Naive thymus-derived CD8-positive, alpha-beta T cell (primary cell): Measurements from ENCODE around the gene PHC2. TPM values are rescaled to one million over a fixed set of nuclear protein-coding genes. Genes with fewer than 3 reads are reported as not detected.

Experiments used
- ATAC-seq, 2 donors: fragments of 150-1000 bp; cut with Tn5 transposase in 1 of 2; sonication (Bioruptor Pico), chemical (Tn5 transposase) in 1 of 2; 1 replicate in 1 of 2; 2 replicates in 1 of 2; pipeline ENCODE4 v1.10.0; 2021; ENCODE audit warnings: mild to moderate bottlenecking in 2 of 2, moderate library complexity in 2 of 2
- POLR2A ChIA-PET: fragments of 350-600 bp; sonication (Branson Sonifier 250); formaldehyde crosslinking; loops from one replicate; lab custom pipeline; 2021; ENCODE audit warnings: antibody characterized with exemption; lab: Charles Lee
- DNase-seq, 10 donors: peaks; one replicate each; pipeline versions ENCODE4 v3.0.0 to v3.0.0-alpha.2; 2020 to 2022
- H3K27ac Mint-ChIP-seq, 10 donors: one replicate each; pipeline ENCODE4 v1.8.0; 2020 to 2022; ENCODE audit warnings: mild to moderate bottlenecking in 10 of 10, mixed read lengths in 10 of 10, moderate library complexity in 4 of 10, inconsistent platforms in 1 of 10
- H3K27me3 Mint-ChIP-seq, 5 donors: one replicate each; pipeline ENCODE4 v1.8.0; 2021 to 2022; ENCODE audit warnings: mixed read lengths in 5 of 5
- H3K36me3 Mint-ChIP-seq, 3 donors: one replicate each; pipeline ENCODE4 v1.8.0; 2020 to 2022; ENCODE audit warnings: mixed read lengths in 3 of 3, mild to moderate bottlenecking in 2 of 3, inconsistent platforms in 1 of 3
- H3K4me1 Mint-ChIP-seq, 4 donors: one replicate each; pipeline ENCODE4 v1.8.0; 2021 to 2022; ENCODE audit warnings: mixed read lengths in 4 of 4
- H3K4me3 Mint-ChIP-seq, 10 donors: one replicate each; pipeline ENCODE4 v1.8.0; 2020 to 2022; ENCODE audit warnings: mild to moderate bottlenecking in 10 of 10, mixed read lengths in 10 of 10, moderate library complexity in 6 of 10, inconsistent platforms in 1 of 10
- H3K9me3 Mint-ChIP-seq, 9 donors: one replicate each; pipeline ENCODE4 v1.8.0; 2020 to 2022; ENCODE audit warnings: mixed read lengths in 9 of 9, mild to moderate bottlenecking in 3 of 9, inconsistent platforms in 1 of 9, moderate library complexity in 1 of 9
- polyA plus RNA-seq, 3 donors: library from polyadenylated mRNA; unstranded; fragments of 300-500 nt; fragmentation: Illumina TruSeq; gene quantifications; one replicate each; pipeline ENCODE4 v1.2.3, GENCODE V29; 2021
- total RNA-seq, 8 experiments: library from RNA in 2 of 8; stranded (reverse) in 2 of 8; gene quantifications; one replicate each; pipeline ENCODE4 v1.2.3 and lab custom pipeline; 2021 to 2026

PHC2 gene
- total and polyA plus RNA-seq, 5 experiments from 2014 or later = 11.8 to 38.4 (median 36.3) TPM

DNA sequence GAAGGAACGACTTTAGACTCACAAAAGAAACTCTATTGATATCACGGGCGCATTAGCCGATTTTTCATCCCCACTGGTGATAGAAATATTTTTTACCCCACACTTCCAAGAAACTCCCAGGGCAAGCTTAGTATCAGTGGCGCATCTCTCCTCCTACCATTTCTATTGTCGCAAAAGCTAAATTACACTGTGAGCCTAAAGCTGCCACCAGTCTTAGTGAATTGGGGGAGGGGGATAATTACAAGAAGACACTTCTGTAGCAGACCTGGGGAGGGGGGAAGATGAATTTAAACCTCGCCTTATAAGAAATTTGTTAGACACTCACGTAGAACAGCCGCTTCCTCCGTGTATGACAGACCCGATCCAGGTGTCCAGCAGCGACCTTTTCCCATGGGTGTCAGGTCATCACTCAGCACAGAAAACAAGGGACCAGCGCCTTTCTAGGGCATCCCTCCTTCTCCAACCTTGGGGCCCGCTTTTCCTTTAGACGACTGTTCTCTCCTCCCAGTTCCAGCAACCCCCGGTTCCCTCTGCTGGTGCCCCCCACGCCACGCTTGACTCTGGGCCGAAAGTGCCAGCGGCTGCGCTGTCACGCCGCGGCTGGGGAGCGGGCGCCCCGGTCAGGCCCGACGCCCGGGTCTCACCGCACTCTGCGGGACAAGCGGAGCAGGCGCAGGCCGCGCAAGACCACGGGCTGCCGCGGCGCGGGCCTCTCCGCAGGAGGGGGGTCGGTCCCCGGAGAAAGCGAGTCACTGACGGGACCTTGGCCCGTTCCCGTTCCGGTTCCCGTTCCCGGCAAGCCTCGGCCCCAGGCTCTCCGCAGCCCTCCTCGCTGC, 821 bp downstream of the PHC2 start:
- peak in 5 of 10 donors; percentile 1 to 24 (median 15) for DNase-seq
- Mint-ChIP-seq H3K4me3 (no peak overlapping the region), H3K36me3 (no peaks in the 10 kb centered on the region), H3K27me3 (peaks cover 3 to 14% (median 10%) of the 10 kb centered on the region in 5 donors), H3K4me1 (peaks cover 0 to 4% (median 2%) of the 10 kb centered on the region in 4 donors), H3K27ac (peak overlapping the region in 1 of 10 donors; percentile 65), H3K9me3 (no peaks in the 10 kb centered on the region)
- POLR2A ChIA-PET = no interaction called here
- ATAC-seq = peak; percentile 13 to 17

DNA sequence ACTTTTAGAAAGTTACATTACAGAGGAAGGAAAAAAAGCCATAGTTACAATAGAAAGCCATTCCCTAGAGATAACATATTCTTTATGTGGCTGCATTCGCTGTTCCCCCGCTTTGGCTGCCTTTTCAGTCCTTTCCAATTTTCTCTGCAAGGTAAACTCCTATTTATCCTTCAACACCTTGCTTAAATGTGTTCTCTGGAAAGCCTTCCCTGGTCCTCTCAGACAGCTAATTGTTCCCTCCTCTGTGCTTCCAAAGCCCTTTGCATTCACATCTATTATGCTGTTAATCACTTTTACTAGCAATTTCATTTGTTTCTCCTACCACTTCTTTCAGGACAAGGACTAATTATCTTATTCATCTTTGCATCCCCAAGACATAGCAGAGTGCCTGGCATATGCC, 1.6 kb downstream of the PHC2 start:
- POLR2A ChIA-PET = no interaction called here

DNA sequence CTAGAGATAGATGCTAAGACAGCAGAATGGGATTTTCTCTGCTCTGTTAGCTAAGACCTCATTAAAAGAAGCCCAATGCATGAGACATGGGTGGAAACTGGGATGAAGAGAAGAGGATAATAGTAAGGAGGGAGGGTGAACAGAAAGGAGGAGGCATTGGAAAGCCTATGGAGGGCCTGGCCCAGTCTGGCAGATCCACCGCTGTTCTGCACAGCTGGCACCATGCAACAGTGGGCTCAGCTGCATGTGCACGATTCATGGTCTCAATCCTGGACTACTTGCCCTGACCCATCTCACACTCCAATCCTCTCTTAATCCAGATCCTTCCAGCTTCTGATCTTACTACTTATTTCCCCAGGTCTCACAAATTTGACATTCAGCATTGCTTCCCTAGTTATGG, 2.2 kb downstream of the PHC2 start:
- POLR2A ChIA-PET = no interaction called here
- no peak for DNase-seq
- Mint-ChIP-seq H3K9me3 (no peaks in the 10 kb centered on the region), H3K36me3 (no peaks in the 10 kb centered on the region), H3K27ac (no peak overlapping the region), H3K4me1 (peaks cover 0 to 4% (median 2%) of the 10 kb centered on the region in 4 donors), H3K4me3 (no peak overlapping the region), H3K27me3 (peaks cover 6 to 19% (median 10%) of the 10 kb centered on the region in 5 donors)
- no peak for ATAC-seq

More for the DNA sequence above, 1.6 kb downstream of the PHC2 start:
- no peak for ATAC-seq
- no peak overlapping the region for H3K27ac Mint-ChIP-seq
- H3K9me3 Mint-ChIP-seq = no peaks in the 10 kb centered on the region
- H3K27me3 Mint-ChIP-seq = peaks cover 6 to 19% (median 10%) of the 10 kb centered on the region in 5 donors
- H3K4me1 Mint-ChIP-seq = peaks cover 0 to 4% (median 2%) of the 10 kb centered on the region in 4 donors
- no peaks in the 10 kb centered on the region for H3K36me3 Mint-ChIP-seq
- no peak overlapping the region for H3K4me3 Mint-ChIP-seq
- DNase-seq = no peak

DNA sequence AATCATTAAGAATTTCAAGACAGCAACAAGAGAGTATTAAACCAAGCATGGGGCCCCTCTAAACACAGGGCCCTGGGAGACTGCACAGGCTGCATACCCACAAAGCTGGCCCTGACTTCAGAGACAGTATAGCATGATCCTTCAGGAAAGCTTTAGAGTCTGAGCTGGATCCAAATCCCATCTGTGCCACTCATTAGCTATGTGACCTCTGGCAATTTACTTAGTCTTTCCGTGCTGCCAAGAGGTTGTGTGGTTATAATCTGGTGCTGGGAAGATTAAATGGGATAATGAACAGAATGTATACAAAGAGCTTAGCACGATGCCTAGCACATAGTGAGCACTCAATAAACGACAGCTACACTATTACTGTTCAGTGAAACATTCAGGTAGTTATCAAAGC, 4.0 kb downstream of the PHC2 start:
- Mint-ChIP-seq H3K4me3 (no peak overlapping the region), H3K4me1 (peaks cover 0 to 3% (median 2%) of the 10 kb centered on the region in 4 donors), H3K36me3 (no peaks in the 10 kb centered on the region), H3K27me3 (peaks cover 12 to 34% (median 16%) of the 10 kb centered on the region in 5 donors), H3K9me3 (no peaks in the 10 kb centered on the region), H3K27ac (no peak overlapping the region)
- ATAC-seq = no peak
- no peak for DNase-seq
- POLR2A ChIA-PET = no interaction called here

DNA sequence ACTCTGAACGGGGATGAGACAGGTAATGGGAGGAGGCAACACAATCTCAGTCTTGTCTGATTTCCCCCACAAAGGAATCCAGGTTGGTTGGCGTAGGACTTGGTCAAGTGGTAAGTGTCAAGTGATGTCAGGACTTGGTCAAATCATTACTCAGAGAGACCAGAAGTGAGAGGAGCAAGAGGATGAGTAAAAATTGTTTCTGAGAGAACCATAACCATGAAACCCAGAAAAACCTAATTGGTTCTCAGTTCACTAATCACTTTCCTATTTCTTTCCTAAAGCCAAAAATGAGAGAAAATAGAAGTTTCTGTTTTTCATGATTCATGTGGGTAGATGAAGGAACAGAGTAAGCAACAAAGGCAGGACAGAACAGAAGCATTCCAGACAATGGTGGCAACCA, 5.0 kb downstream of the PHC2 start:
- ATAC-seq = no peak
- POLR2A ChIA-PET = no interaction called here
- Mint-ChIP-seq H3K27me3 (peaks cover 14 to 44% (median 18%) of the 10 kb centered on the region in 5 donors), H3K4me1 (peaks cover 0 to 4% (median 0%) of the 10 kb centered on the region in 4 donors), H3K4me3 (no peak overlapping the region), H3K36me3 (no peaks in the 10 kb centered on the region), H3K9me3 (no peaks in the 10 kb centered on the region), H3K27ac (no peak overlapping the region)
- DNase-seq = no peak

DNA sequence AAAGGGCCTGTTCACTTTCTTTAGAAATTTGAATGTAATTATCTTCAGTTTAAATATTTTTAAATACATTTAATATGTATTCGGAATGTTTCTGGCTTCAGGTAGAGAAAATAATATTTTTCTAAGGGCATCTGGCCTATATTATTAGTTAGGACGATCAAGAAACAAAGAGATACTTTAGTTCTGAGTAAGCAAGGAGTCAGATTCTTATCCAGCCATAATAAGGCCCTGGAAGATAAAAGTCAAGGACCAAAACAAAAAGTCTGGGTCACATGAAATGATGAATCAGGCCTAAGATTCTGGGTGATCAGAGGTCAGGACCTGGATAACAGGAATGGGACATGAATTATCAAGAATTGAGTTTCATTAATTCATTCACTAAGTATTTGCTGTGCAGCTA, 6.3 kb downstream of the PHC2 start:
- Mint-ChIP-seq H3K27me3 (peaks cover 14 to 49% (median 21%) of the 10 kb centered on the region in 5 donors), H3K4me1 (peaks cover 0 to 4% (median 0%) of the 10 kb centered on the region in 4 donors), H3K36me3 (no peaks in the 10 kb centered on the region), H3K9me3 (no peaks in the 10 kb centered on the region), H3K4me3 (no peak overlapping the region), H3K27ac (no peak overlapping the region)
- DNase-seq (no peak), ATAC-seq (no peak)
- POLR2A ChIA-PET = no interaction called here

DNA sequence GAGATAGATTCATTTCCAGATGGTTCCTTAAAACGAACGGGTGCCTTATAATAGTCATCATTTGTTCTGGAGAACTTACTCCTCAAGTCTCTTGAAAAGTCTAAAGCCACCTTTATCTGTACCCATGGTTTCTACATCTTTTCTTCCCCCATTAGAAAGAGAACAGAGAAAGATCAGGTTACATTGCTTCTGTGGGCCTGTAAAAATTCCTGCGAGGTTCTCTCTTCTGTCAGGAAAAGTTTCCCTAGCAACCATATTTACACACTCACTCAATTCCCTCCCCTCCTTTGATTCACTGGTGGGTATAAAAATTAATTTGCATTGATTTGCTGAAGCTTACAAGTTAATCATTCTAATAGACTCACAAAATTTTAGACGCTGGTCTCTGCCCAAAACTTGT, 6.7 kb downstream of the PHC2 start:
- Mint-ChIP-seq H3K4me3 (no peak overlapping the region), H3K27me3 (peaks cover 14 to 49% (median 21%) of the 10 kb centered on the region in 5 donors), H3K36me3 (no peaks in the 10 kb centered on the region), H3K9me3 (peaks cover 0 to 3% (median 0%) of the 10 kb centered on the region in 9 donors), H3K27ac (no peak overlapping the region), H3K4me1 (peaks cover 0 to 4% (median 0%) of the 10 kb centered on the region in 4 donors)
- no peak for DNase-seq
- ATAC-seq = no peak
- POLR2A ChIA-PET = no interaction called here

DNA sequence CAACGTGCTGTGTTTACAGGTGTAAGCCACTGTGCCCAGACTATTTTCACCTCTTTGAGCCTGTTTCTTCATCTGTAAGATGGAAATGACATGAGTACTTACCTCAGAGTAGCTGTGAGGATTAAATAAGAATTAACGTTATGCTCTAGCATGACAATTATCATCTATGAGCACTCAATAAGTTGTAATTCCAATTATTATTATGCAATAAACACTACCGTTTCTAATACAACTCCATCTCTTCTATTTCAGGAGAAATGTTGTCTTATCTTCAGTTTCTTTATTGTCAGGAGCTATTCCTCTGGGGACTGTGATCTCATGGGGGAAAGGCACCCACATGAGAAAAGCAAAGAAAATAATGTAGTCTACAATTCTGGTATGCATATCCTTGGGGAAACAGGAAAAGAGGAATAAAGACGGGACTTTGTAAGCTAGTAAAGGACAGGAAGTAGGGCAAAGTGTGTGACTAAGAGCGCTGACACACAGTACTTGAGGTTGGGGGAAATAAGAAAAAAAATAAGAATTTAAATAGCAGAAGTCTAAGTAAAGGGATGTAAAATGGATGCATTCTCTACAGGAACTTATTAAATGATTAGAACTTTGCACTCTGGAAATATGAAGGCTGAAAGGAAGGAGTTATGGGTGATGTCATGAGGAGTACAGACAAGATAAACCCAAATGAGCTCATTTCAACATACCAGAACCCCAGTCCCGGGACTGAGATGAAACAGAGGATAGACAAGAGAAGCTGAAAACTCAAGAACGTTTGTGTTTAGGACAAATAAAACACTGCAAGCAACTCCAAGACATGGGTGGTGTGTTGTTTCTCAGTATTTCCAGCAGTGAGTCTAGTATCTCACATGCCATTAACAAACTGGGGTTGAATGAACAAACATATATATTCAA, 9.8 kb downstream of the PHC2 start:
- Mint-ChIP-seq H3K9me3 (peaks cover 2 to 20% (median 12%) of the 10 kb centered on the region in 9 donors), H3K27me3 (peaks cover 11 to 54% (median 20%) of the 10 kb centered on the region in 5 donors), H3K36me3 (peaks cover 0 to 13% (median 13%) of the 10 kb centered on the region in 3 donors), H3K27ac (no peak overlapping the region), H3K4me1 (peaks cover 0 to 4% (median 0%) of the 10 kb centered on the region in 4 donors), H3K4me3 (no peak overlapping the region)
- POLR2A ChIA-PET = no interaction called here
- ATAC-seq = no peak
- no peak for DNase-seq

DNA sequence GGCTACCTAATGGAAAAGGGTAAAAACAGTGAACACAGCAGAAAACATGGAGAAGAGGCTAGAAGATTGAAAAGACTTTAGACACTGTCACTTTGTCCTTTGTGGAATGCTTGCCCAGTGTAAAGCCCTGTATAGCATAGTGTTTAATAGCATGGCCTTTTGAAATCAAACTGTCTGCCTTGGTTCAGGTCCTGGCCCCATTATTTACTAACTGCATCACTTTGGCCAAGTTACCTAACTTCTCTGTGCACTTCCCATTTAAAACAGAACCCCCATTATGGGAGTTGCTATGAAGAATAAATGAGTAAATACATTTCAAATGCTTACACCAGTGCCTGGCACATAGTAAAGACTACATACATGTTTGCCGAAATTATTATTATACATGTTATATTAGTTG, 12.1 kb downstream of the PHC2 start:
- Mint-ChIP-seq H3K4me1 (peaks cover 0 to 4% (median 0%) of the 10 kb centered on the region in 4 donors), H3K36me3 (peaks cover 3 to 28% (median 22%) of the 10 kb centered on the region in 3 donors), H3K27me3 (peaks cover 6 to 39% (median 17%) of the 10 kb centered on the region in 5 donors), H3K4me3 (no peak overlapping the region), H3K27ac (no peak overlapping the region), H3K9me3 (peaks cover 7 to 35% (median 27%) of the 10 kb centered on the region in 9 donors)
- DNase-seq = no peak
- no peak for ATAC-seq
- POLR2A ChIA-PET = no interaction called here

DNA sequence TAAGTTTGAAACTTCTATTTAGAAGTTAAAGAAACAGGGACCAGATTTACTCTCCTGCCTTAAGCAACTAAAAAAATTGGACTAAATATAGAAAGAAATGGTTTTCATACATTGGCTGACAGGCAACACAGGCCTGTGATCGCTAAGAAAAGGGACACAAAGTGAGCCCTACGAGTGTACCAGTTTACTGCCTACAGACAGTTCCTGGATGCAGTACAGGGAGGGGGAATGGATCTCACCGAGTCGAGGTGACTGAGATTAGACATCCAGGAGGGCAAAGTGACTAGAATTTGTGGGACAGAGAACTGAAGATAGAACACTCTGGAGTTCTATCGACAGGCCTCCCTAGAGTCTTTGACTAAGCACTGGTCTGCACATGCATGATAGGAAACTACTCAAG, 16.0 kb downstream of the PHC2 start:
- POLR2A ChIA-PET = no interaction called here
- H3K9me3 Mint-ChIP-seq = peaks cover 7 to 35% (median 27%) of the 10 kb centered on the region in 9 donors
- peaks cover 7 to 20% (median 10%) of the 10 kb centered on the region in 5 donors for H3K27me3 Mint-ChIP-seq
- H3K4me1 Mint-ChIP-seq = no peaks in the 10 kb centered on the region
- no peak for ATAC-seq
- peaks cover 3 to 28% (median 22%) of the 10 kb centered on the region in 3 donors for H3K36me3 Mint-ChIP-seq
- no peak overlapping the region for H3K27ac Mint-ChIP-seq
- H3K4me3 Mint-ChIP-seq = peak overlapping the region in 1 of 10 donors; percentile 41
- DNase-seq = no peak

DNA sequence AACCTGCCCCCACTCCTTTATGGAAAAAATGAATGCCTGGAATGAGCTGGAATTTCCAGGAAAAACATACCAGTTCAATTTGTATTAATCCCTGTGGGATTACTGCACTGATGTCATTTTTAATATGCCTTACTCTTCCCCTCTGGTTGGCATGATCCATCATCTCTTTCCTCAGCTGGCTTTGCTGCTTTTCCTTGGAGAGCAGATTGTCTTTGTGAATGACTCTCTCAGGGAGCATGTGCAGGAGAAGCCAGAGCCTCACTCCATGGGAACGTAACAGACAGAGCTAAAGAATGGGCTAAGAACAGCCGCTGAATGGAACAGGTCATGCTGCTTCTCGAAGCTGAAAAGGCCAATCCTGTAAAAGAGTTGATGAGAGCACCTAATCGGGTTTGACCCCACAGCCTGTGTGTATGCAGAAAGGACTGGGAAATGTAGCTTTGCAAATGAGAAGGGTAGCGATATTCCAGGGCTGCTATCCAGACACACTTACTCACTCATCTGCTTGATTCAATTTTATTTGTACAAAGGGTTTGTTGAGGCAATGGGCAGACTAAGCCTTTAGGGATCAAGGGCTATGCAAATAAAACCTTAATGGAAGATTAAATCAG, 20.7 kb downstream of the PHC2 start:
- ATAC-seq (no peak), DNase-seq (no peak)
- Mint-ChIP-seq H3K27me3 (peaks cover 3 to 21% (median 12%) of the 10 kb centered on the region in 5 donors), H3K36me3 (peaks cover 0 to 6% (median 6%) of the 10 kb centered on the region in 3 donors), H3K9me3 (peaks cover 0 to 9% (median 5%) of the 10 kb centered on the region in 9 donors), H3K4me1 (no peaks in the 10 kb centered on the region), H3K27ac (no peak overlapping the region), H3K4me3 (no peak overlapping the region)
- POLR2A ChIA-PET = no interaction called here

DNA sequence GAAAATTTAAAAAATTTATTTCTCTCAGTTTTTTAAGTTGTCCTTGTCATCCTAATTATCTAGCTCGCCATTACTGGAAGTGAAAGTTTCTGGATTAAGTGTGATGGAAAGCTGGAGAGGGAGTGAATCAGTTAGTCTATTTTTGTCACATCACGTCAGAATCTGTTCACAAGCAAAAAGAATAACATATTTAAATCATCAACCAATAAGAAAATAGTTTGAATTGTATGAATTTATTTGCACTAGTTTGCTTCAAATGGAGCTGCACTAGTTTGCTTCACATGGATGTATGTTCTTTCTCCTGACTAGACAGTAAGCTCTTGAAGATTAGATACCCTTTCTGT, 22.8 kb downstream of the PHC2 start:
- ATAC-seq = no peak
- Mint-ChIP-seq H3K36me3 (peaks cover 0 to 2% (median 0%) of the 10 kb centered on the region in 3 donors), H3K9me3 (peaks cover 0 to 3% (median 0%) of the 10 kb centered on the region in 9 donors), H3K4me3 (no peak overlapping the region), H3K4me1 (no peaks in the 10 kb centered on the region), H3K27me3 (peaks cover 3 to 23% (median 12%) of the 10 kb centered on the region in 5 donors), H3K27ac (no peak overlapping the region)
- POLR2A ChIA-PET = no interaction called here
- no peak for DNase-seq
